HL-60/S4 treated with retinoic acid at 250 ng/mL for 4 days and 3 days (cell line): ENCODE data around the gene N4BP2L2.

Experiments used
- in situ Hi-C: fragments of 300-500 bp; cut with MboI; formaldehyde crosslinking; loops from 2 replicates; pipeline ENCODE4 v1.7.0; 2022; ENCODE audit warnings: low sequenced_read_pairs

The N4BP2L2 gene

DNA sequence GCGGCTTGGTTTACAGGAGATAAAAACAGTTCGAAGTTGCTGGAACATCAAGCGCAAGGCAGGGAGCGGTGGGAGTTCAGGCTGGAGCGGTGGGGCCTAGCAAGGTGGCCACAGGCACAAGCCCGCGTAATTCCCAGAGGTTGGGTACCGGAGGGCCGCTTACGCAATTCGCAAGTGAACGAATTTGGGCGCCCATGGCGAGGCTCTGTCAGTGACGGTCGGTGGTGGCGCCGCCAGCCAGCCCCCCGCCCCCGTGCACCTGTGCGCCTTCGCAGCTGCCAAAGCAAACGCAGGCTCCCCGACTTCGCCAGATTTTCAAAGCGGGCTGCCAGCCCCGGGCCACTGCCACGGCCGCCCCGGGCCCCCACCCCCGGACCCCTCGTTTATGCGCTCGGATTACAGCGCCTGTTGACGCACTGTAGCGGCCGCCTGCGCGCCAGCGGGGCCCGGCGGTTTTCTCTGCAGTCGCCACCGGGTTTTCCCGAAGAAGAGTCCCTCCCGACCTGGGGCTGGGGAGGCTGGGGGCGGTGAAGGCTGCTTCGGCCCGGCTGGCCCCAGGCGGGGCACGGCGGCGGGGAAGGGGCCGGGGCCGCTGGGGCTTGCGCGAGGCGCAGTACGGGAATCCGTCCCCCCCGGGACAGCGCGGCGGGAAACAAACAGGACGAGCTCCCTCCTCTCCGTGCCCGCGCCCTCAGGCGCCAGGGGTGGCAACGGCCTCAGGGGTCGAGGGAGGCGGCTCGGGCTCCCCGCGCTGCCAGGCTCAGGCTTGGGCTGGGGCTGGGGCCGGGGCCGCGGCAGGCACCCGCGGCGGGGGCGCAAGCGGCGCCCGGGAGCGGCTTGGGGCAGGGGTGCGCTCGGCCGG, 111.4 kb downstream of the N4BP2L2 start:
- in situ Hi-C loops, result no loop called here

DNA sequence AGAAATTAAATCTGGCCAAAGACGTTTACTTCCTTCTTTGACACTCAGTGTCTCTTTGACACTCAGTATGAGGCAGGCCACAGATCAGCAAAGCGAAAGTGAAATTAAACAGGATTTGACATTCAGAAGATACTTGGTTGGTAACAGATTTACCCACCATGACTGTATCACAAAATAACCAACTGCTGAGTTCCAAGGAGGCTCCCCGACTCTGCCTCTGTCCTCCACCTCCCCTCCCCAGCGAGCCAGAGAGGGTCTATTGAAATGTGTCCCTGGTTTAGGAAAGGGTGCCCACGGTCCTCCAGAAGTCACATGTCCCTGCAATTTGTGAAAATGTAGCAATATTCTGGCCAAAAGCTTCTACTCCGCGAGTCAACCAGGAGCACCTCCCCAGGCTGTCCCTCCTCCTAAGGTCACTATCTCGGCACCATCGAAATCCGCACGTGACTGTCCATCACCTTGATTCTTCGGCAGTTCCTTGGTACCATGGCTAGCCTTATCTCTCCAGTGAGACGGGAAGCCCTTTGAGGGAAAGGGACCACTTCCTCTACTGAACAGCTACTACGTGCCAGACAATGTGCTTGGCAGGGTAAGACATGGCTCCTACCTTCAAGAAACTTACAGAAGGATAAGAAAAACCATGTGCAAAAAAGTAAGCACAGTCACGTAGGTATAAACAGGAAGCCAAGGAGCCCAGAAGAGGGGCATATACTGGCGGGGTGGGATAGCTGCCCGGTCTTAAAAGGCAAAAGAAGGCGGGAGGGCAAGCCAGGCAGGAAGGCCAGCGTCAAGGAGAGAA, 112.2 kb downstream of the N4BP2L2 start:
- in situ Hi-C loops, result no loop called here

DNA sequence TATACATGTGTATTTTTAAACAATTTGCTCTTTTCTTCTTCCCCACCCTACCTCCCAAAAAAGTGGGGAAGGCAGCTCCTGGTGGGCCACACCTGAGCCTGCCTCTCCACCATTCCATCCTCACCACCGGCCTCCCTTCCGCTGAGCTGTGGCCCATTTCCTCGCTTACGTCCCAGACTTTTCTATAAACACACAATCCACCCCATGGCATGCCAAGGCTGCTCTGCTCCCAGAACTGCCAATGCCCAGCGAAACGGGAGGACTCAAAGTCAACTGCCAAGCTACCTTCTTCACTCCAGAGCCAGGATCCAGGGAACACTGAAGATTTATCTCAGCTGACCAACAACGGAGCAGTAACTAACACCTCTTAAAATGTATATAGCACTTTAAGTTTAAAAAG, 113.4 kb downstream of the N4BP2L2 start:
- in situ Hi-C loops, result no loop called here

DNA sequence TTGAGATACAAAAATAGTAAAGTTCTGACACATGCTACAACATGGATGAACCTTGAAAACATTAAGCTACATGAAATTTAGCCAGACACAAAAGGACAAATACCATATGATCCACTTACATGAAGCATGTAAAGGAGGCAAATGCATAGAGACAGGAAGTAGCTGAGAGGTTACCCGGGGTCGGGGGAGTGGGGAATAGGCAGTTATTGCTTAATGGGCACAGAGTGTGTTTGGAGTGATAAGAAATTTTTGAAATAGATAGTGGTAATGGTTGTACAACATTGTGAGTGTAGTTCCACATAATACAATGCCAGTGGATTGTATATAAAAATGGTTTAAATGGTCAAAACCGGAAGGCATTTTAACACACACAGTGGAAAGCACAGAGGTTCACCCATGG, 115.0 kb downstream of the N4BP2L2 start:
- in situ Hi-C loops, result no loop called here

DNA sequence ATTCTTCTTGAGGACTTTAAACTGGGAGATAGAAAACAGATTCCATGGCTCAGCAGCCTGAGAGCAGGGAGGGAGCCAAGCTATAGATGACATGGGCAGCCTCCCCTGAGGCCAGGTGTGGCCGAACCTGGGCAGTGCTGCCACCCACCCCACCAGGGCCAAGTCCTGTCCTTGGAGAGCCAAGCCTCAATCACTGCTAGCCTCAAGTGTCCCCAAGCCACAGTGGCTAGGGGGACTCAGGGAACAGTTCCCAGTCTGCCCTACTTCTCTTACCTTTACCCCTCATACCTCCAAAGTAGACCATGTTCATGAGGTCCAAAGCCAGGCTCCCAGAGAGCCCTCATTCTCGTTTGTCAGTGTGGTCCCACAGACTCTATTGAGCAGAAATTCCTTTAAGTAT, 118.7 kb downstream of the N4BP2L2 start:
- in situ Hi-C loops, result no loop called here

DNA sequence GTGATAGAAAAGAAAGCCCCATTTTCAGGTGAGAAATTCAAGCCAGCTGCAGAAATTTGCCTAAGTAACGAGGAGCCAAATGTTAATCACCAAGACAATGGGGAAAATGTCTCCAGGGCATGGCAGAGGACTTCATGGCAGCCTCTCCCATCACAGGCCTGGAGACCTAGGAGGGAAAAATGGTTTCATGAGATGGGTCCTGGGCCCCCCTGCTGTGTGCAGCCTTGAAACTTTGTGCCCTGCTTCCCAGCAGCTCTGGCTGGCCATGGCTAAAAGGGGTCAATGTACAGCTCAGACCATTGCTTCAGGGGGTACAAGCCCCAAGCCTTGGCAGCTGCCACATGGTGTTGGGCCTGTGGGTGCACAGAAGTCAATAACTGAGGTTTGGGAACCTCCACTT, 120.6 kb downstream of the N4BP2L2 start:
- in situ Hi-C loops, result no loop called here

DNA sequence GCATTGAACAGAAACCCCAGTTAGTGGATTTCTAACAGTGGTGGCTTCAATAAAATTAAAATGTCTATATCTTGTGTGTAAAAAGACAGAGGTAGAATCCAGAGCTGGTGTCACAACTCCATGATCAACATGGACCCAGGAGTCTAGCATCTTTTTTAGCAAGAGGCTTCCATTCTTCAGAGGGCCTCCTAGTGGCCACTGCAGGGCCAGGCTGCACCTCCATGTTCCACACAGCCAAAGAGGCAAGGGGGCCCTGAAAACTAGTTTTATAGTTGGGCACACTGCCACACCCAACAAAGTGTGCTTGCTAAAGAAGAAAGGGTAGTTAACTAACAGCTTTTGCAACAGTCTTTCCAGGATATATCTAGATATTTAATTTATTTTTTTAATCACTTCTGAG, 123.6 kb downstream of the N4BP2L2 start:
- in situ Hi-C loops, result no loop called here

DNA sequence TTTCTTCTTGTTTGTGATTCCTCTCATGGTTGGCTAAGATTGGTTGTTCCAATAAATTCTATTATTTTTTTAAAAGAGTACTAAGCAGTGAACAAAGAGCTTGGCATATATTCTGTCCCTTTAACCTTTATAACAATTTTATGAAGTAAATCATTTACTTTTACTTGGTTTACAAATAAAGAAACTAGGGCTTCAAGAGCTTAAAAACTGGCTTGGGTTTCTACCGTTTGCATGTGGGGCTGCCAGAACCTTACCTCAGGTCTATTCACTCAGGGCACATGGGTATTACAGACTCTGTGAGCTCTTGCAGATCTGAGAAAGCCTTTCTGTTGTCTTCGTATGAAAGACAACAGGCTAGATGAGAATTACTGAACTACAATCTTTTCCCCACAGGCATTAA, 124.0 kb downstream of the N4BP2L2 start:
- in situ Hi-C loops, result no loop called here

DNA sequence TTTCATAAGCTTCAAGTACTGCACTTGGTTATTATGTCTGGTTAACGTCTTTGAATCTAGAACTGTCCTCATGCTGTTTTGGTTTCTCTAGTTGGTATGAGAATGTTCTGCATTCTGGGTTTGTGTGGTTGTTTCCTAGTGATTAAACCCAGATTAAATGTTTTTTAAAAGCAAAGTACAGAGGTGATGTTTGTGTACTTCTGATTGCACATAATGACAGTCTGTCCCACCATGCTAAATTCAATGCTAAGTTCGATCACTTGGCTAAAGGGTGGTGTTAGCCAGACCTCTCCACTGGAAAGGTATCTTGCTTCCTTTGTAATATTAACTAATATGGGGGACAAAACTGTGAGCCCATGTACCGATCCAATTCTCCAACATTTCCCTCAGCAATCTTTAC, 125.3 kb downstream of the N4BP2L2 start:
- in situ Hi-C loops, result no loop called here

DNA sequence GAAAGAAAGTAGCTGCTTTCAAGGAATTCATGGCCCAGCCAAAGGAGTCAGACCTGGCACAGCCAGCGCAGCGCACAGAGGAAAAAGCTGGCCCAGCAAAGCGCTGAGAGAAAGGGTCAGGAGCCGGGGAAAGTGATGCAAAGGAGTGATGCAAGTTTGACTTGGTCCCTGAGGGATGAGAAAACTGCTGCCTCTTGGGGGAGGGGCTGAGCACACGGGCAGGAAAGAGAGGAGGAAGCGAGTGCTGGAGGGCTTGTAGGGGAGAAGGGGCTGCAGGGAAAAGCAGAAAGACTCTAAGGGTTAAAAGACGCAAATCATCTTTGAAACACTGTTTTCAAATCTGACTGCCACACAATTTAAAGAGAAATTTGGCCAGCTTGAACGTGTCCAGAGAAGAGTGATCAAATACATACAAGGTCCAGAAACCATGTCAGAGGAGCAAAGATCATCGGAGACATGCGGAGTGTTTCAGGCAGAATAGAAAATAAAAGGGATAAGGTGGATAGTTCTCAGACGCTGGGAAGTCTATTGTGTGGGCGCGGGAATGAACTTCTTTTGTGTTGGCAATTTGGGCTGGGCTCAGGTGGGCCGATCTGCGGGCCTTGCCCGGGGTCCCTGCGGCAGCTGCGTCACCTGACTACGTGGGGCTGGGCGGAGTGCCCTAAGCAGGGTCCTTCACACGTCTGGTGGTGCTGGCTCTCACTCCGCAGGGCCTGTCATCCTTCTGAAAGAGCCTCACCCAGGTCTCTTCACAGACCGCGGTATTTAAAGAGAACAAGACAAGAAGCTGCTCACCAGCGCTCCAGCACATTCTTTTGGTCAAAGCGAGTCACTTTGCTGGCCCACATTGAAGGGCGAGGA, 128.8 kb downstream of the N4BP2L2 start:
- in situ Hi-C loops, result no loop called here

DNA sequence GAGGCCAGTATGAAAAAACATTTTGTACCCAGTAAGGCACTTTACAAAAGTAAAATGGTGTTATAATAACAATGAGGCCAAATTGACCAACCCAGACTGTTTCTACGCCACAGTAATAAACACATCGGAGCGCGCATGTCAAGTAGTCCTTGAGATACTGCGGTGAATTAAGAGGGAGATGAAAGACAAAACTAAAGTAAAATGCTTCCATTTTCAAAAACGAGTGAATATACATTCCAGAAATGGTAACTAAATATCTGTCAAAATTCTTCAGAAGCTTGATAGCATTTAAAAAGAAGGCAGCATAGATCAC, 129.6 kb downstream of the N4BP2L2 start:
- in situ Hi-C loops, result no loop called here

DNA sequence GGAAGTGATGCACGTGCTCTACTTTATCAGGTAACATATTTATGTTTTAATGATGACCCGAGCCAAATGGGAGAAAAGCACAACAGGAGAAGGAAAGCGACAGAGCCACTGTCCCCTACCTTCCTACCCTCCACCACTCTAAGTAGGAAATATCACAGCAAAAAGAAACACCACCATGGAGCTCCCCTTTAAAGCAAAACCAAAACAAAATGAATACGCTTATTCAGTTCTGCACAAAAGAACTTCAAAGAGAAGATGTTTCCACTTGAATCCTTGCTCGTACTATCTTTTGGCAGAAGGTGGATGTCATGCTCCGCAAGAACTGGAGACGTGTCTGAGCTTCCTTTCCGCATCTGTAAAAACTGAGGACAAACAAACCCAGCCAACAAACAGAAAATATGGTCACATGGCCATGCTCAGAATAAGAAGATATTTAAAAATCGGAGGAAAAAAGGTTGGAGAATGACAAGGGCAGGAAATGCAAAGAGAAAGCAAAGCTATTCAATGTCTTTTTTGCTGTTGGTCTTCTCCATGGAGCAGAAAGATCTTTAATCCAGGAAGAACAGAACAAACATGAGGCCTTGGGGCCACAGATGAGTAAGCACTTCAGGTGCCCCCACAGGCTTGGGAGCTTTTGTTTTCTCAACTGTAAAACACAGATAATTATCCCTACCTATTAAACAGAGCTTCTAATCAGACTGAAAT, 130.1 kb downstream of the N4BP2L2 start:
- in situ Hi-C loops, result no loop called here

DNA sequence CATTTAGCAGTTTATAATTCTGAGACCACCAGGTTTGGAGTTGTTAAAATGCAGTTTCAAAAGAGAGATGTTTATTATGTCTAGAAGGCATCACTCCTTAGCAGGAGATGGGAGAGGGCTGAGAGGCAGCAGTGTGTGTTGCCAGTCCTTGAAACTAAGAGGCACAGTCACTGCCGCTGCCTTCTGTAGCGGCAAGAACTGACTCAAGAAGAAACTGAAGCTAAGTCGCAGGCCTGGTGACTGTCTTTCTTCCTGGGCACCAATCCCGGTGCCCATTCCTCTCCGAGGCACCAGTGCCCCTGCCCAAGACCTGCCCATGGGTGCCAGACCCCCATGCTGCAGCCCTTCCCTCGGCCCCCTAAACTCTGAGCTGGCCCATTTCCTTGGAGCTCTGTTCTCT, 130.7 kb downstream of the N4BP2L2 start:
- in situ Hi-C loops, result no loop called here

DNA sequence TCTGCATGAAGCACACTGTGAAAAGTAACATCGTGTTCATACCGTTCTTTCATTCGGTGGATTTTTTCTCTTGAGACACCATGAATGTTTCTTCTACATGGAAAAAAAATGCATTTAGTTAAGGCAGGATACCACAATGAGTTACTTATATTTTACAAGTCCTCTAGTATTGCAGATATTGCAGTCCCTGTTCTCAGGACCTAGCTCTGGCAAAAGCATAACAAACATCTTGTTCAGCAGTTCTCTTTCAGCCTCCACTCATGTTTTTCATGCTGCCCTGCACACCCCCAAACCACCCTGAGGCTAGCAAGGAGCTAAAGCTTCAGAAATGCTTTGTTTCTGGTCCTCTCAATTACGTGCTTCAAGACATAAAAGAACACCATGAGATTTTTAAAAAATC, 135.5 kb downstream of the N4BP2L2 start:
- in situ Hi-C loops, result no loop called here

DNA sequence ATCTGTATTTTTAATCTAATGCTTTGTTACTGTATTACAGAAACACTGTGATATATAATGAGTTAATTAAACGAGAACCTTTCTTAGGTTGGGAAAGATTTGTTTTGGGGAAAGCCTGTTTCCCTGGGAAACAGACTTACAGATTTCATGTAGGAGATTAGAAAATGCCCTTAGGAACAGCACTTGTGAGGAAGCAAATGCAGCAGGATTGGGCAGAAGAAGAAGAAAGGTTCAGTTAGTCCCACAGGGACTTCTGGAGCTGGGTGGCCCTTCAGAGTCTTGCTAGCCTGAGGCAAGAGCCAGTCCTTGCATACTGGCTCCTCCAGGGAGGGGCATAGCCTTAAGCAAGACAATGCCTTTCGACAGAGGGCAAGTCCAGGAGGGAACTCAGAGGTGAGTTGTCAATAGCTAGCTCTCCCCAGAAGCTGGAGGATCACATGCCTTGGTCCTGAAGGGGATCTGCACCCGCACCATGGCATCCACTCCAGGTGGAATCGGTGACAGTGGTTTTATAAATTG, 147.4 kb downstream of the N4BP2L2 start:
- in situ Hi-C loops, result no loop called here

DNA sequence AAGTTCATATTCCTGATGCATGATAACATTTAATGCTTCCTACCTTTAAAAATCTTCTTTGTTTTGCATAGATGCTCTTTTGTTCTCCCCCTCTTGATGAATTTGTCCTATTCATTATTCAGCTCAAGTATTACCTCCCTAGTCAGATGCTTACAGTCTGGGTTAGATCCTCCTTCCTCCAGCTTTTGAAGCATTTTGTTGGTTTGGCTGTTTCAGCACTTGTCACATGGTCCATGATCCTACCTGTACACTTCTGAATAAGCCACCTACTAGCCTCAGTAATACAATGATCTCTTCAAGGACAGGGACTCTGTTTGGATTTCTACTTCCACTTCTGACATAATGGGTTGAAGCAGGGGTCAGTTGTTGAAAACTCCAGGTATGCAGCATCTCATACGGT, 148.1 kb downstream of the N4BP2L2 start:
- in situ Hi-C loops, result no loop called here

DNA sequence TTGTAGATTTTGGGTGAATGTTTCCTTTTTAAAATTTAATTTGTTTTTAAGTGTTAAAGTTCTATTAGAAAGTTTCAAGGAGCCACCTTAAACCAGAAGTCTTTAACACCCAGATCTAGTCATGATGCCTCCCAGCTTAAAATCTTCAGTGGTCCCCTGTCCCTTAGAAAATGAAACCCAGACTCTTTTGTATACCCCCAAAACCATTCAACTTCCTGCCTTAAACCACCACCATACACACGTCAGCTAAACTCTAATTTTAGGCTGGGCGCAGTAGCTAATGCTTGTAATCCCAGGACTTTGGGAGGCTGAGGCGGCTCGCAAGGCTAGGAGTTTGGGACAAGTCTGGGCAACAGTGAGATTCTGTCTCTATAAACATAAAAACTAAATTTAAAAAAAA, 148.5 kb downstream of the N4BP2L2 start:
- in situ Hi-C loops, result no loop called here

DNA sequence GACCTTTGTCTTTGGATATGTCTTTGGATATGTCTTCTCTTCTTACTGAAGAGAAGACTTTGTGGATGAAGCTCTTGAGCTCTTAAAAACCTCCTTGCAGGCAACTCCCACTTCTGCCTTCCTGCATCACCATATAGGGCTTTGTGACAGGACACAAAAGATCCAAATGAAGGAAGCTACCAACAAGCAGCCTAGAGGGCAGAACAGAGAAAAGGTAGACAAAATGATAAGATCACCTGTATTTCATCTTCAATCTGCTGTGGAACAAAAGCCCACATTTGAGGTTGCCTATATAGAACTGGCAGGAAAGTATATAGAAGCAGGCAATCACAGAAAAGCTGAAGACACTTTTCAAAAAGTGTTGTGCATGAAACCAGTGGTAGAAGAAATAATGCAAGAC, 153.2 kb downstream of the N4BP2L2 start:
- in situ Hi-C loops, result no loop called here

DNA sequence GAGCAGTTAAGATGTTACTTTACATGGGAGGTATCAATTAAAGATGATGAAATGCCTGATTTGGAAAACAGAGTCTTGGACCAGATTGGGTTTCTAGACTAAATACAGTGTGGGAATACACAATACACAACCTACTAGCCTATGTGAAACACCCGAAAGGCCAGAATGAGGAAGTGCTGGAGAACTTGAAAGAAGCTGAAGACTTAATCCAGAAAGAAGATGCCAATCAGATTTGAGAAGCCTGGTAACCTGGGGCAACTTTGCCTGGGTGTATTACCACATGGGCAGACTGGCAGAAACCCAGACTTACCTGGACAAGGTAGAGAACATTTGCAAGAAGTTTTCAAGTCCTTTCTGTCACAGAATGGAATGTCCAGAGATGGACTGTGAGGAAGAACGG, 153.9 kb downstream of the N4BP2L2 start:
- in situ Hi-C loops, result no loop called here

DNA sequence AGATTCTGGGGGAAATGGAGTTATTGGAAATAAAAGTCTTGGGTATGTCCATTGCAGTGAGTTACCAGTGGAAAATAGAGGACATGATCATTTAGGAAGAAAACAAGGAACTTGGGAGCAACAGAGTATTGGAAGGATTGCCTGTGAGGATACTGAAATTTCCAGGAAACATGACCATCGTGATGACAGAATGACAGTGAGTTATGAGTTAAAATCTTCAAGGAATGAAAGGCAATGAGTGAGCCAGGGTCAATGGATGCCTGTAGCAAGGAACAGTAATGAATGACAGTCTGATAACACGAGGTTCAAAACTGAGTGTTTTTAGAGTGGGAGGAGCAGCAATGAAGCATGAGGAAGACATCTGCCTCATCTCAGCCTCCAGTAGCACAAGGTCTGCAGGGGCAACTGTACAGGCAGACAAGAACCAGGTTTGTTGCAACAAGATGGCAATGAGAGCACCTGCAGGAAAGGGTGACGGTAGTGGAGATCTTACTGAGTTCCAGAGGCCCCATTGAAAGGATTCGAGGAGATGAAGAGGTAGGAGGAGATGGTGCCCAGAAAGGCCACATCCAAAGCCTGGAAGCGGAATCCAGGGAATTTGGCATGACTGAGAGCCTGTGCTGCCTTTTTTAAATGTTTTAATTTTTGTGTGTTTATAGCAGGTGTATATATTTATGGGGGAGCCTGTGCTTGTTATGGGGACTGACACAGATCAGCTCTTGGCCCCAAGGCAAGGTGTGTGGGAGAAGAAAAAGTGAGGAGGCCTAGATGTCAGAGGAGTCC, 154.6 kb downstream of the N4BP2L2 start:
- in situ Hi-C loops, result no loop called here
